A673 (cell line): ENCODE results near the gene KIAA1614. TPM values are rescaled to one million over a fixed set of nuclear protein-coding genes. Genes with fewer than 3 reads are reported as not detected.

Source experiments
- BruUV-seq: library from RNA; stranded (reverse); fragments of 400-500 nt; replicated peaks from 2 replicates; lab custom pipeline; 2021; lab: Mats Ljungman, UMichigan
- CTCF ChIA-PET: fragments of 300-600 bp; sonication (Branson Sonifier 250); formaldehyde crosslinking; loops from one replicate; lab custom pipeline; 2022; ENCODE audit warnings: antibody characterized with exemption; lab: Charles Lee
- POLR2A ChIA-PET: fragments of 300-600 bp; sonication (Branson Sonifier 250); formaldehyde crosslinking; loops from one replicate; lab custom pipeline; 2022; ENCODE audit warnings: antibody characterized with exemption; ENCODE audit not compliant: low non-redundant PET; lab: Charles Lee
- DNase-seq: peaks from one replicate; pipeline ENCODE4 v3.0.0-alpha.2; 2015; ENCODE audit warnings: low spot score
- H3K27ac ChIP-seq: fragments of 200-600 bp; sonication (generic); 2 replicates; pipeline ENCODE4 v1.5.1; 2016; ENCODE audit warnings: mixed run types, low read depth, mild to moderate bottlenecking, mixed read lengths, antibody characterized with exemption, low read length; ENCODE audit not compliant: poor library complexity, severe bottlenecking
- H3K27me3 ChIP-seq: fragments of 200-600 bp; sonication (generic); replicated peaks from 2 replicates; pipeline ENCODE4 v1.6.1; 2017; ENCODE audit warnings: mixed run types, low read depth, mild to moderate bottlenecking, mixed read lengths, antibody characterized with exemption, low read length; ENCODE audit not compliant: insufficient read depth, poor library complexity
- H3K36me3 ChIP-seq: fragments of 200-600 bp; sonication (generic); 2 replicates; pipeline ENCODE4 v1.6.1; 2016; ENCODE audit warnings: mixed run types, mild to moderate bottlenecking, mixed read lengths, antibody characterized with exemption, low read length; ENCODE audit not compliant: insufficient read depth, poor library complexity, severe bottlenecking
- H3K4me1 ChIP-seq: fragments of 200-600 bp; sonication (generic); 2 replicates; pipeline ENCODE4 v1.6.1; 2017; ENCODE audit warnings: mixed run types, mild to moderate bottlenecking, mixed read lengths, antibody characterized with exemption, low read length; ENCODE audit not compliant: insufficient read depth, poor library complexity, severe bottlenecking
- H3K4me3 ChIP-seq: fragments of 200-600 bp; sonication (generic); 2 replicates; pipeline ENCODE4 v1.5.1; 2016; ENCODE audit warnings: low read depth, mixed run types, mild to moderate bottlenecking, mixed read lengths, low read length; ENCODE audit not compliant: poor library complexity, severe bottlenecking
- H3K9me3 ChIP-seq: fragments of 200-600 bp; sonication (generic); 2 replicates; pipeline ENCODE4 v1.6.1; 2016; ENCODE audit warnings: mixed run types, low read depth, mild to moderate bottlenecking, mixed read lengths, antibody characterized with exemption, low read length; ENCODE audit not compliant: poor library complexity, severe bottlenecking
- CTCF ChIP-seq: fragments of 300-800, 200-600 bp; sonication (generic); conservative IDR thresholded peaks from 2 replicates; pipeline ENCODE4 v1.5.1; 2017; ENCODE audit warnings: low read depth, mild to moderate bottlenecking, antibody characterized with exemption, low read length, moderate library complexity, mixed read lengths
- EZH2 ChIP-seq: fragments of 200-600 bp; sonication (generic); IDR thresholded peaks from 2 replicates; pipeline ENCODE4 v1.6.1; 2017; ENCODE audit warnings: borderline replicate concordance, low read depth, mild to moderate bottlenecking, mixed read lengths, antibody characterized with exemption, low read length; ENCODE audit not compliant: poor library complexity, severe bottlenecking
- intact Hi-C: fragments of 100-400 bp; cut with micrococcal nuclease; formaldehyde crosslinking; loops from one replicate; pipeline ENCODE4 v1.10.0; 2022; ENCODE audit not compliant: unreplicated experiment
- total RNA-seq: library from RNA; stranded (reverse); gene quantifications from 2 replicates; pipeline ENCODE4 v1.2.3, GENCODE V29; 2021

KIAA1614 gene
- total RNA-seq, 1 experiment from 2014 or later, result 0.67 TPM

GRCh38 chr1:180919183-180919700, 6.5 kb downstream of the KIAA1614 start:
- TF ChIP-seq CTCF, result no peak
- no peak for TF ChIP-seq EZH2
- H3K4me3 ChIP-seq, result no peak overlapping the region
- peaks cover 19% of the 10 kb centered on the region for H3K4me1 ChIP-seq
- BruUV-seq, result no TSS peak
- DNase-seq, result no peak
- H3K27ac ChIP-seq, result no peak overlapping the region
- no peaks in the 10 kb centered on the region for H3K36me3 ChIP-seq
- H3K27me3 ChIP-seq, result no peaks in the 10 kb centered on the region
- intact Hi-C loops, result no loop called here
- ChIA-PET CTCF (no interaction called here), POLR2A (no interaction called here)
- H3K9me3 ChIP-seq, result no peaks in the 10 kb centered on the region

DNA sequence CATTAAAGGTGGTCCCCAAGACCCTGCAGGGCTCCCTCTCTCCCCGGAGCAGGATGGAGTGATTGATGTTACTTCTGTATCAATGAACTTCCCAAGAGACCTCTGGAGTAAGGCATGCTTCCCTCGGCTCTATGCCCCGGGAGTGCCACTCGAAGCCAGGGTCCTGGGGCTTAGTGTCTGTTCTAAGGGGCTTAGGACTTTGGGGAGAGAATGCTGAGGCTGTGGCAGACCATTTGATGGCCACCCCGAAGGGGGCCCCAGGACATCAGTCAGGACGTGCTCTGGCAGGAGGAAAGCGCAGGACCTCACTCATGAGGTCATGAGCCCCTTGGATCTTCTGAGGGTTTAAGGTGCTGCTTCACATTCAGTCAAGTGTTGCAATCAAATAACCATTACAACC, 7.5 kb downstream of the KIAA1614 start:
- DNase-seq, result no peak
- no peak overlapping the region for H3K27ac ChIP-seq
- intact Hi-C loops, result no loop called here
- H3K27me3 ChIP-seq, result no peaks in the 10 kb centered on the region
- H3K36me3 ChIP-seq, result no peaks in the 10 kb centered on the region
- peaks cover 19% of the 10 kb centered on the region for H3K4me1 ChIP-seq
- TF ChIP-seq CTCF (no peak), EZH2 (no peak)
- ChIA-PET POLR2A (no interaction called here), CTCF (interaction anchor here (0.6 to 0.7 kb wide), 4 partner anchors 12 to 394 kb away, joined by 3 to 7 read pairs (median 6); no protein-coding TSS in a partner anchor)
- no TSS peak for BruUV-seq
- no peaks in the 10 kb centered on the region for H3K9me3 ChIP-seq
- no peak overlapping the region for H3K4me3 ChIP-seq

DNA sequence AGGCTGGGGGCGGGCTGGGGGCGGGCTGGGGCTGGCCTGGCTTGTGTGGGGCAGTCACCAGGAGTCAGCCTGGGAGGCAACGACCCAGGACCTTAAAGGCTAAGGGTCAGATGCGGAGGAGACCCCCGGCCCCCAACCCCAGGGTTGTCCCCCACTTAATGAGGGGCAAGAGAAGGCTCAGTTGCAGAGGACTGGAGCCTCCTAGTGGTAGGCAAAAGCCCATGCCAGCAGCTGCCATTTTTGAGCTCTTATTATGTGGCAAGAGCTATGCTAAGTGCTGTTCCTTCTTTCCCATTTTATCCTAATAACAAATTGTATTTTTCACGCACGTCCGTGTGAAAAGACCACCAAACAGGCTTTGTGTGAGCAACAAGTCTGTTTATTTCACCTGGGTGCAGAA, 8.0 kb downstream of the KIAA1614 start:
- POLR2A ChIA-PET, result no interaction called here
- TF ChIP-seq EZH2 (no peak), CTCF (peak; percentile 38)
- BruUV-seq, result no TSS peak
- Histone ChIP-seq H3K4me1 (peaks cover 24% of the 10 kb centered on the region), H3K9me3 (no peaks in the 10 kb centered on the region), H3K27me3 (no peaks in the 10 kb centered on the region), H3K4me3 (no peak overlapping the region), H3K27ac (no peak overlapping the region), H3K36me3 (no peaks in the 10 kb centered on the region)
- no peak for DNase-seq
- intact Hi-C loops, result no loop called here
- CTCF ChIA-PET, result interaction anchor here (0.6 to 0.7 kb wide), 4 partner anchors 12 to 394 kb away, joined by 3 to 7 read pairs (median 6); no protein-coding TSS in a partner anchor
